Measurements from ENCODE around the gene ANKRD65.

DNA sequence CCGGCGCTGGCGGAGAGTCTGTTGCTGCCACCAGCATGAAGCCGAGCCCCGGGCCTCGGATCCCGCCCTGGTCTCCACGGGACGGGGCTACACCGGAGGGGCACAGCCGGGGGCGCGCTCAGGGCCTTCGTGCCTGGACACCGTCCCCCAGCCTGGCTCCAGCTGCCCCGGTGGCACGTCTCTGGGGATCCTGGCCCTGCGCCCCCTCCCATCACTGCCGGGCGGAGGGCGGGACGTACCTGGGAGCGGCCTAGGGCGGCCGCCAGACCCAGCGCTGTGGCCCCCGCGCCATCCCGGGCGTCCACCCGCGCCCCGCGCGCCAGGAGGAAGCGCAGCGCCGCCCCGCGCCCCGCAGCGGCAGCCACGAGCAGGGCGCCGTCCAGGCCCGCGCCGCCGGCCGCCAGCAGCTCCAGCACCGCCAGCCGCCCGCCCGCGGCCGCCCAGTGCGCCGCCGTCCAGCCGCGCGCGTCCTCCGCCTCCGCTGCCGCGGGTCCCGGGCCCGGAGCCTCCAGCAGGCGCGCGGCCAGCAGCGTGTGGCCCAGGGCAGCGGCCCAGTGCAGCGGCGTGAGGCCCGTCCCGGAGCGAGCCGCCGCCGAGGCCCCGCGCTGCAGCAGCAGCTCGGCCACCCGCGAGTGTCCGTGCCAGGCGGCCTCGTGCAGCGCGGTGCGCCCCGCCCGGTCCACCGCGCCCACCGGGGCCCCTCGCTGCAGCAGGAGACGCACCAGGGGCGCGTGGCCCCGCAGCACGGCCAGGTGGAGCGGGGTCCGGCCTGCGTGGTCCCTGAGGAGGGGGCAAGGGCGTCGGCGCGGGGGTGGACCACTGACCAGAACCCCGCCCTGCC is 1.0 kb downstream of the ANKRD65 start:
- TF ChIP-seq CTCF (conservative IDR thresholded peaks at IDR 0.05) = no peak
- TF ChIP-seq EZH2 (IDR thresholded peaks at IDR 0.05; ENCODE audit: low read depth) = no peak

All from PC-9 (cell line).